Measurements from ENCODE around the gene KIF26B.

DNA sequence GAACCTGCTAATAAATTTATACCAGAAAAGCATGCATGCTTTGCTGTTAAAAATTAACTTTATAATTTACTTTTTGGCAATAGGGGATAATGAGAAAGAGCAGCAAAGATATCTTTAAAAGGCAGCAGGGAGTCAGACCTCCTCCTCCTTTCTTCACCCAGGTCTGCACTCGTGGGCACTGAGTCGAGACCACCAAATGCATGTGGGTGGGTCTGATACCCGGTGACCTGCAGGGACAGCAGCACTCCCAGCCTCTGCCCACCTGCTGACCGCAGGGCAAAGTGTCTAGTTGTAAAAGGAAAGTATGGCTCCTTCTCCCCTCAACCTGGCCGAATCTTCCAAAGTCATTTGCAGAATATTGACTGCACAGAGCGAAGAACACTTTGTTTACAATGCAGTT, 43.7 kb upstream of the KIF26B start:
- TF ChIP-seq RCOR1 (conservative IDR thresholded peaks at IDR 0.05; ENCODE audit: low read depth, low read length), result no peak
- no peak for TF ChIP-seq USF2 (IDR thresholded peaks at IDR 0.05; ENCODE audit: borderline replicate concordance, low read depth, low read length)
- TF ChIP-seq GATAD2B (conservative IDR thresholded peaks at IDR 0.05; ENCODE audit: low read depth), result no peak
- no peak for TF ChIP-seq BCLAF1 (IDR thresholded peaks at IDR 0.05)
- no peak for TF ChIP-seq RELA (IDR thresholded peaks at IDR 0.05; ENCODE audit: borderline replicate concordance, partially characterized antibody)
- TF ChIP-seq CTCF (IDR thresholded peaks at IDR 0.05 in 2 of 3, conservative IDR thresholded peaks at IDR 0.05 in 1 of 3; ENCODE audit: control insufficient read depth in 2 of 3, extremely low read depth in 1 of 3, insufficient read depth in 1 of 3, low read depth in 3 of 3, low read length in 3 of 3), result no peak
- TF ChIP-seq POLR2AphosphoS5 (IDR thresholded peaks at IDR 0.05; ENCODE audit: low read length), result no peak
- TF ChIP-seq CBFB (IDR thresholded peaks at IDR 0.05; ENCODE audit: low read depth), result no peak
- no peak for TF ChIP-seq EP300 (IDR thresholded peaks at IDR 0.05; ENCODE audit: borderline replicate concordance in 1 of 2, control insufficient read depth in 1 of 2, low read depth in 2 of 2, low read length in 2 of 2)
- TF ChIP-seq ELK1 (IDR thresholded peaks at IDR 0.05; ENCODE audit: low read depth, low read length), result no peak
- TF ChIP-seq POLR2A (IDR thresholded peaks at IDR 0.05; ENCODE audit: low read depth, low read length), result no peak
- no peak for TF ChIP-seq RFX5 (IDR thresholded peaks at IDR 0.05; ENCODE audit: low read depth, low read length)
- TF ChIP-seq ATF3 (IDR thresholded peaks at IDR 0.05; ENCODE audit: borderline replicate concordance, extremely low read depth, low read depth, low read length), result no peak
